SK-N-SH (cell line): Measurements from ENCODE around the gene LILRA6.
"Not testable (repeated sequence)": the region's sequence is repeated elsewhere in the genome, so short reads cannot be mapped to it uniquely, and the experiment has no call there.

ENCODE experiments used
- CTCF ChIP-seq: fragments of 200-600 bp; sonication (generic); IDR thresholded peaks from 2 replicates; pipeline ENCODE4 v1.6.1; 2017; ENCODE audit warnings: antibody characterized with exemption, mild to moderate bottlenecking, moderate library complexity
- IRF3 ChIP-seq: fragments of 150-350 bp; IDR thresholded peaks from 2 replicates; pipeline ENCODE4 v1.6.1; 2016; ENCODE audit warnings: mild to moderate bottlenecking, low read depth, low read length

DNA sequence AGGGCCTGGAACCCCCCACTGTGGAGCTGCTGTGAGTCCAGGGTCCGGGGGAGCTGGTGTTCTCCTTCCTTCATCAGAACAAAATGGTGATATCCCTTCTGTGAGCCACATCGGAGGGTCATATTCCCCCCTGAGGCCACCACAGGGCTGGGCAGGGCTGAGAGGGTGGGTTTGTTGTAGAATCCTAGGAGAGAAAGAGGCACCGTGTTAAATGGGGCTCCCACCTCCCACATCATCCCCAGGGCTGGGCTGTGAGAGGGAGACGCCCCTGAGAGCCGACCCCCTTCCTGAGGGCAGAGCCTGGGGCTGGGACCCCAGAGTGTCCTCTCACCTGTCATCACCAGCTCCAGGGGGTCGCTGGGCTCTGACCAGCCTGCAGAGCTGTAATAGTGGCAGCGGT lies 20.6 kb downstream of the LILRA6 start:
- not testable (repeated sequence) for TF ChIP-seq CTCF, IRF3
